ENCODE data around the gene SPEG. TPM values are rescaled to one million over a fixed set of nuclear protein-coding genes. Genes with fewer than 3 reads are reported as not detected.

The SPEG gene
- total RNA-seq: 6.8 and 24.8 TPM in 2 replicates

DNA sequence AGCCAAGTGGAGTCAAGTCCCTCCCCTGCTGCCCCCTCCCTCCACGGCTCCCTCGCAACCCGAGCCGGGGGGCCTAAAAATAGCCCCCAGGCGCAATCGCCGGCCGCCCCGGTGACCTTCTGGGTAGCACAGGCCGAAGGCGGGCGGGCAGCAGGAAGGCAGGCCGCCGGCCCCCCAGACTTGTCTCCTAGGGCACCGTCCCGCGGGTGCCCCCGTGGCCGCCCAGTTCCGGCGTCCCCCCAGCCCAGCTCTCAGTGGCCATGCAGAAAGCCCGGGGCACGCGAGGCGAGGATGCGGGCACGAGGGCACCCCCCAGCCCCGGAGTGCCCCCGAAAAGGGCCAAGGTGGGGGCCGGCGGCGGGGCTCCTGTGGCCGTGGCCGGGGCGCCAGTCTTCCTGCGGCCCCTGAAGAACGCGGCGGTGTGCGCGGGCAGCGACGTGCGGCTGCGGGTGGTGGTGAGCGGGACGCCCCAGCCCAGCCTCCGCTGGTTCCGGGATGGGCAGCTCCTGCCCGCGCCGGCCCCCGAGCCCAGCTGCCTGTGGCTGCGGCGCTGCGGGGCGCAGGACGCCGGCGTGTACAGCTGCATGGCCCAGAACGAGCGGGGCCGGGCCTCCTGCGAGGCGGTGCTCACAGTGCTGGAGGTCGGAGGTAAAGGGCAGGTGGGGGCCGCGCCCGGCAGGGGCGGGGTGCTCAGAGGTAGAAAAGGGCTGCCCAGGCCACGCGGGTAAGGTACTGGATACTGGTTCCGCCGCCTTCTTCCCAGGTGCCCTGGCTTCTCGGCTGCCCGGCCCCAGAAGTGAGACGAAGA, at the start of gene SPEG:
SPEG (plus strand) TSS at position 126 of the 808 bp plus-strand sequence; CDS start at position 261, 135 bp downstream.

GRCh38 chr2:219387306-219388120, 47.1 kb upstream of the SPEG start, which contains the start of gene DNPEP:
Gene DNPEP (minus strand): TSS chr2:219387912. CDS start chr2:219387794, 118 bp downstream.

GRCh38 chr2:219418155-219419011, 16.3 kb upstream of the SPEG start, which contains the start of gene DES:
Gene DES (plus strand): TSS chr2:219418377. CDS start chr2:219418463, 86 bp downstream.

DNA sequence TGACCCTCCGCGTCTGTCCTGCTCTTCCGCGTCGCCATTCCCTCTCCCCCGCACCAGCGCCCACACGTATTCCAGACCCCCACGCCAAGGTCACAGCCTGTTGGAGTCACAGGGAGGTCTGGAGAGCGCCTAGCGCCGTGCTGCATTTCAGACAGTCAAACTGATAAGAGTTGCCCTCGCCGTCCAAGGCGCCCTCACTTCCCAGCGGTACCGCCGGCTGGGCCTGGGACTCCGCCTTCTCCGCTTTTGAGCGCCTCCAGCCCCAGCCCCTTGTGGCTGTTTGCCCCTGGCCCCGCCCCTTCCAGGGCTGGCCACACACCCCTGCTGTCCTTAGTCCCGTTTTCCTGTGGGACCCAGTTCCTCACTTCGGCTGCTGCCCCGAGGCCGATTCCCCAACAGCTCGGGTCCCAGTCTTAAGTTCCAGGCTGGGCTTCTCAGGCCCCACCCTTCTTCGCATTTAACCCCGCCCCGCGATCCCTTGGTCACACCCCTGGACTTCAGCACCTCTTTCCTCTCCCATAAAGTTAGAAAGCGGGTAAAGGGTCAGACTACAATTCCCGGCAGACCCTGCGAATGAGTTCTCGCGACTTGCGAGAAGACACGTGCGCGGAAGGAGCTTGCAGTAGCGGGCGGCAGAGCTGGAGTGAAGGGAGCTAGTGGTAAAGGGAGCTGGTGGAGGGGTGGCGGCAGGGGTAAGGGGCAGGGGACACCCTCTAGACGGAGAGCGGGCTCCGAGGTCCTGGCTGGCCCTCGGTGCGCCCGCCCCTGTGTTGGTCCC, 63.8 kb downstream of the SPEG start, which contains the start of gene GMPPA:
GMPPA (plus strand) TSS at position 612 of the 778 bp plus-strand sequence. CDS start 1,085 bp downstream, outside the sequence.

GRCh38 chr2:219514196-219514761, 79.6 kb downstream of the SPEG start, which contains the start of gene ASIC4:
Gene ASIC4 (plus strand): TSS chr2:219514482. CDS start chr2:219514725, 243 bp downstream.

DNA sequence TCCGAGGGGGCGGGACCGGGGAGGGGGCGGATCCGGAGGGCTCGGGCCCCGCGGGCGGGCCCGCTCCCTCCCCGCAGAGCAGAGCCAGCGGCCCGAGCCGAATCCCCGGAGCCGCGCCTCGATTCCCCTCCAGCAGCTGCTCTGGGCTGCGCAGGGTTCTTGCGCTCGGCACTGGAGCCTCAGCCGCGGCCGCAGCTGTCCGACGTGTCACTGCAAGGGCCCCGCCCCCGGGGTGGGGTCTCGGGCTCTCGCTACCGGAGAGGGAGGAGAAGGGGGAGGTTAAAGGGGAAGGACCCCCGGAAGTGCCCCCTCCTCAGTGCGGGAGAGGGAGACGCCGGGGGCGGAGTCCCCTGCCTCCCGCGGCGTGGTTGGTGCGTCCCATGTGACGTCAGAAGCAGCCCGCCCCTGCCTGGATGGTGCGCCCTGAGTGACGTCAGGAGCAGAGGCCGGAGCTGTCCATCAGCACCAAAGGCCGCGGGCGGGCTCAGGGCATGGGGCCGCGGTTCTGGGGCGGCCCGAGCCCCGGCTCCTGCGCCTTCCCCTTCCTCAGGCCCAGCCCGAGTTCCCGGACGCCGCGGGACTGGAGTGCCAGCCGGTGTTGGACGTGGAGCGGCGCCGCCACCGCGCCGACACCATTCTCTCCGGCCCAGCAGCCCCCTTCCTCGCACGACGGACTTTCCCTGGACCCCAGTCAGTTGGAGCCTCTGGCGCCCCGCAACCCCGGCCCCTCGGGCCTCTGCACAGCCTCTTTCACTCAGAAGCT, 109.1 kb downstream of the SPEG start, which contains the start of the genes CHPF and TMEM198:
CHPF (minus strand) TSS at position 214 of the 763 bp plus-strand sequence. CDS start 271 bp downstream, outside the sequence.
TMEM198 (plus strand) TSS at position 433 of the 763 bp plus-strand sequence. CDS start 700 bp downstream, outside the sequence.

Other genes with a start within 250 kb of the SPEG start
- gene ZFAND2B, start 228.1 kb upstream of the SPEG start, total RNA-seq: 25.3 and 25.9 TPM in 2 replicates
- 7.6 and 12.7 TPM in 2 replicates for gene ABCB6, start 215.9 kb upstream of the SPEG start, total RNA-seq
- 53.1 and 68.1 TPM in 2 replicates for gene ATG9A, start 205.2 kb upstream of the SPEG start, total RNA-seq
- gene ANKZF1, start 205.0 kb upstream of the SPEG start, total RNA-seq: 22.0 and 25.9 TPM in 2 replicates
- gene GLB1L, start 189.4 kb upstream of the SPEG start, total RNA-seq: 10.3 and 23.1 TPM in 2 replicates
- gene STK16, start 189.4 kb upstream of the SPEG start, total RNA-seq: 19.2 and 22.7 TPM in 2 replicates
- gene TUBA4B, start 181.6 kb upstream of the SPEG start, total RNA-seq: not detected in 2 replicates
- 36.1 and 129 TPM in 2 replicates for gene TUBA4A, start 180.9 kb upstream of the SPEG start, total RNA-seq
- 24.6 and 57.0 TPM in 2 replicates for gene DNAJB2, start 155.5 kb upstream of the SPEG start, total RNA-seq
- gene PTPRN, start 125.4 kb upstream of the SPEG start, total RNA-seq: 0.49 and 0.63 TPM in 2 replicates
- gene RESP18, start 102.1 kb upstream of the SPEG start, total RNA-seq: not detected in 2 replicates
- 36.3 and 73.0 TPM in 2 replicates for gene DNPEP, start 46.9 kb upstream of the SPEG start, total RNA-seq
- gene DES, start 16.5 kb upstream of the SPEG start, total RNA-seq: 0.98 and 30.6 TPM in 2 replicates
- 37.0 and 59.0 TPM in 2 replicates for gene GMPPA, start 64.0 kb downstream of the SPEG start, total RNA-seq
- gene ASIC4, start 79.6 kb downstream of the SPEG start, total RNA-seq: not detected in 2 replicates
- gene CHPF, start 109.0 kb downstream of the SPEG start, total RNA-seq: 164 and 424 TPM in 2 replicates
- 1.1 and 5.1 TPM in 2 replicates for gene TMEM198, start 109.2 kb downstream of the SPEG start, total RNA-seq
- 55.2 and 101 TPM in 2 replicates for gene OBSL1, start 136.7 kb downstream of the SPEG start, total RNA-seq
- gene INHA, start 137.5 kb downstream of the SPEG start, total RNA-seq: 1.0 TPM in 1 of 2 replicates, not detected in the other
- 15.3 and 25.6 TPM in 2 replicates for gene STK11IP, start 163.0 kb downstream of the SPEG start, total RNA-seq
- 9.0 and 20.0 TPM in 2 replicates for gene SLC4A3, start 192.8 kb downstream of the SPEG start, total RNA-seq